ENCODE measurements around the gene FAM13A.
"Not testable (repeated sequence)": the region's sequence is repeated elsewhere in the genome, so short reads cannot be mapped to it uniquely, and the experiment has no call there.

The FAM13A gene

DNA sequence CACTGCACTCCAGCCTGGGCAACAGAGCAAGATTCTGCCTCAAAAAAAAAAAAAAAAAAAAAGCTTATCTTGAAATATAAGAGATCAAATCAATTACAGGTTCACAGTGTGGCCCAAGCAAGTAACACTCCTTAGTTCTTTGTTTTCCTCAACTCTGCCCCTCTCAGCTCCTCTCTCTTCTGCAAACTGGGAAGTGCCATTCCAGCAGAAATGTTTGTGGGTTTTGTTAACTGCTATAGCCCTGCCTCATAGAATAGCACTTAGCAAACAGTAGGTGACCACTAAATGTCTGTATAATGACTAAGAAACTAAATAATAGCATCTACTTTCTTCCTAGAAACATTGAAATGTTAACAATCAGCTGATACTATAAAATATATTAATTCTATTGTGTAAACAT is 199.4 kb downstream of the FAM13A start:
- no peak for DNase-seq (ENCODE audit: low read depth in 4 of 4, low spot score in 1 of 4)

DNA sequence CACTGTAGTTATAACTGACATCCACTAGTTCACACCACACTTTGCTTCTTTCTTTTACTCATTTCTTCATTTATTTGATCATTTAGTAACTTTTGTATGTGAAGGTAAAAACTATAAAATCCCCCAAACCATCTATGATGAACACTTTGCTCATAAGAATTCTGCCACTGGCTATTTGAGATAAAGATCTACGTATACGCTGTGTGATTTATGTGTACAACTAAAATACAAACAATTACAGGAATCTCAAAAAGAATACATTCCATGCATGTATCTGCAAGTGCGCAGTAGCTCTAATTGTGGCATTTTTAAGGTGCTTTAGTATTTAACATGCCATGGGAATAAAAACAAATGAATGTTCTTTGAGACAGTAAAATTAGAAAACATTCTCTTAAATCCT is 202.5 kb downstream of the FAM13A start:
- no peak for DNase-seq (ENCODE audit: low read depth in 4 of 4, low spot score in 1 of 4)

DNA sequence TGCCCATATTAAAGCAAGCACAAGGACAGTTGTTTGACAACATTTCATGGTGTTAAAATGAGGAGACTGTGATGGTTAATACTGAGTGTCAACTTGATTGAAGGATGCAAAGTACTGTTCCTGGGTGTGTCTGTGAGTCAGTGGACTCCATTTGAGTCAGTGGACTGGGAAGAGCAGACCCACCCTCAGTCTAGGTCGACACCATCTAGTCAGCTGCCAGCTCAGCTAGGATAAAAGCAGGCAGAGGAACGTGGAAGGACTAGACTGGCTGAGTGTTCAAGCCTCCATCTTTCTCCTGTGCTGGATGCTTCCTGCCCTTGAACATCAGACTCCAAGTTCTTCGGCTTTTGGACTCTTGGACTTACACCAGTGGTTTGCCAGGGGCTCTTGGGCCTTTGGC is 203.4 kb downstream of the FAM13A start:
- not testable (repeated sequence) for DNase-seq (ENCODE audit: low read depth in 4 of 4, low spot score in 1 of 4)

DNA sequence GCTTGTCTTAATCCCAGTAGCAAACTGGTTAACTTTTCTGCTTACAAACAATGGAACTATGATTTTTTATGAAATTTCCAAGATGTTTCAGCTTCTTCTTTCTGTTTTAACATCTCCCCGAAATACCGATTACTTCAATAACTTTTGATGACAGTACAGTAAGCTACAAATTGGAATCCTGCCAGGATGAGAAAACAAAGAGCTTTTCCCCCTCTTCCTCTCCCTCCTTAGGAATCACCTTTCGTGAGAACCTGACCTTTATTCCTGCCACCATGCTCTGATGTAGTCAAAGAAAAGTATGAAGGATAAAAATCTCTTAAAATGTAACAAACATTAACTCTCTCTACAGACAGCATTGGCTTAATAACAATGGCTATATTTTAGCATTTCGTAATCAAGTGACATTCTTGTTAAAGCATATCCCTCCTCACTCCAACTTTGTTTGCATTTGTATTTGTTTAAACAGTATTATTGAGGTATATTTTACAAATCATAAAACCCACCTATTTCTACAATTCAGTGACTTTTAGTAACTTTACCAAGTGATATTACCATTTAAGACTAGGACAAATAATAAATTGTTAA is 210.7 kb downstream of the FAM13A start:
- no peak for DNase-seq (ENCODE audit: low read depth in 4 of 4, low spot score in 1 of 4)

DNA sequence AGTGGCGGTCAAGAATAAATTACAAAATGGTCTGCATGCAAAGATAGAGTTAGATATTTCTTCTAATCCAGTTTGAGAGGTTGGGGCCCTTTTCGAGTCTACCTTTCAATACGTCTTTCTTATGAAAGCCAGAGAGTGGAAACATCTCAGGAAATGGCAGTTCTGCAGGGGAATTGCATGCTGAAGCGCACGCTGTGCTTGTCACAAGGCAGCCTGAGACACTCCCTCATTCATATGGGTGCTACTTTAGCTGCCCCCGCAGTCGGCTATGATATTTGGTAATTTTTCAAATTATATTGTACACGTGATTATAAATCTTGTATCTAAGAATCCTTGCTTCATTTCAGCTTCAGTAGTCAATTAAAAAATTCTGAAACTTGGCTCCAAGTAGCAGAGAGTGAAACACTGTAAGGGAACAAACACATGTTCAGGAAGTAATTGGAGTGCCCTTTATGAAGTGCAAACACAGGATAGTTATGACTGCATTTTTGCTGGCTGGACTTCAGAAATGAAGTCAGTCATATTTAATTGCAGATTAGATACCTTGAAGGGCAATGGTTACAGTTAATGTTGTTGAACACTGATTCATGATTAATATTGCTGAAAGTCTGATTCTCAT is 213.8 kb downstream of the FAM13A start:
- no peak for DNase-seq (ENCODE audit: low read depth in 4 of 4, low spot score in 1 of 4)

DNA sequence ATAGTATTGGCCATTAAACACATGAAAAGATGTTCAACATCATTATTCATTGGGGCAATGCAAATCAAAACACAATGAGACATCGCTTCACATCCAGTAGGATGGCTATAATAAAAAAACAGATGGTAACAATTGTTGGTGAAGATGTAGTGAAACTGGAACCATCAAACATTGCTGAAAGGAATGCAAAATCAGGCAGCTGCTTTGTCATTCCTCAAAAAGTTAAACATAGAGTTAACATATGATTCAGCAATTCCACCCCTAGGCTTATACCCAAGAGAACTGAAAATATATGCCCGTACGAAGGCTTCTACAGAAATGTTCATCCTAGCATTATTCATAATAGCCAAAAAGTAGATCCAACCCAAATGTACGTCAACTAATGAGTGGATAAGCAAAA is 215.3 kb downstream of the FAM13A start:
- no peak for DNase-seq (ENCODE audit: low read depth in 4 of 4, low spot score in 1 of 4)

DNA sequence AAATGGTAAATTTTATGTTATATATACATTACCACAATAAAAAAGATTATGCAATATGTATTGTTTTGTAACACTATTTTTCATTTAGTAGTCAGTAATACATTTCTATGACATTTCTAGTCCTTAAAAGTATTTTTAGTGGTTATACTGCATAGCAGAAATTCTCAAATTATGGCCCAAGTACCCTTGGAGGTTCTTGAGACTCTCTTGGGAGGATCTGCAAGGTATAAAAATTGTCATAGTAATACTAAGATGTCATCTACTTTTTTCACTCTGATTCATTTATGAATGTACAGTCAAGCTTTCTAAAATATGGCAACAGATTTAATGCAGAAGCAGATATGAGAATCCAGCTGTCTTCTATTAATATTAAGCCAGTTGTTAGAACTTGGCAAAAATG is 220.8 kb downstream of the FAM13A start:
- DNase-seq (ENCODE audit: low read depth in 4 of 4, low spot score in 1 of 4), result no peak

DNA sequence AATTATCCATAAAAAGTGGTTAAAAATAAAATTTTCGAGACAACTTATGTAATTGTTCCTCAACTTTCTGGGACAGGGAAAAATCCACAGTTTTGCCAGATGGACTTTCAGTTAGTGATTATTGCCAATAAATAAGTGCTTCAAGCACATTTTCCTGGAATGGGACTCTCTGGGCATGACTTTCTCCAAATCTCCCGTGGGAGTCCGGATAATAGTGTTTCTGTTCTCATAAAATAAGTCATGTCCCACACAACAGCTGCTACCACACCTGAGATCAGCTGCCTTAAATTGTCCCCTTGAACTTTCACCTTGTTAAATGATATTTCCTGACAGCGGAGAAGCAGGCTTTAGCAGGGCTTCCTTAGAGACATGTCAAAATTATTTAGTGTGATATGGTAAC is 226.0 kb downstream of the FAM13A start:
- no peak for DNase-seq (ENCODE audit: low read depth in 4 of 4, low spot score in 1 of 4)

DNA sequence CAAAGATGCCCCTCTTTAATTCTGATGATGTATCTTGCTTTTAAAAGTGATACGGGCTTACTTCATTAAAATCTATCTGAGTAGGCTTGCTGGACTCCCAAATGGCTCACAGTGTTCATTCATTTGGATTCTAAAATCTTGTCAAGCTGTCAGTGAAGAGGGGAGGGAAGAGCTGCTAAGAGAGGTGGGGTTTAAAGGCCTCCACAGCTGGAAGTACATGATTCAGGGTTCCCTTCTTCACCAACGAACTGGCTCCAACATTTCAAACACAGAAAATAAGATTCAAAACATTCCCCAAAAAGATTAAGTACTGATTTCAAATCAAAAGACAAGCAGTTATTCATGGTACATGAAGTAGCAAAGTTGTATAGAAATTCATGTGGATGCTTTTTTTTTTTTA is 226.4 kb downstream of the FAM13A start:
- DNase-seq (ENCODE audit: low read depth in 4 of 4, low spot score in 1 of 4), result no peak

DNA sequence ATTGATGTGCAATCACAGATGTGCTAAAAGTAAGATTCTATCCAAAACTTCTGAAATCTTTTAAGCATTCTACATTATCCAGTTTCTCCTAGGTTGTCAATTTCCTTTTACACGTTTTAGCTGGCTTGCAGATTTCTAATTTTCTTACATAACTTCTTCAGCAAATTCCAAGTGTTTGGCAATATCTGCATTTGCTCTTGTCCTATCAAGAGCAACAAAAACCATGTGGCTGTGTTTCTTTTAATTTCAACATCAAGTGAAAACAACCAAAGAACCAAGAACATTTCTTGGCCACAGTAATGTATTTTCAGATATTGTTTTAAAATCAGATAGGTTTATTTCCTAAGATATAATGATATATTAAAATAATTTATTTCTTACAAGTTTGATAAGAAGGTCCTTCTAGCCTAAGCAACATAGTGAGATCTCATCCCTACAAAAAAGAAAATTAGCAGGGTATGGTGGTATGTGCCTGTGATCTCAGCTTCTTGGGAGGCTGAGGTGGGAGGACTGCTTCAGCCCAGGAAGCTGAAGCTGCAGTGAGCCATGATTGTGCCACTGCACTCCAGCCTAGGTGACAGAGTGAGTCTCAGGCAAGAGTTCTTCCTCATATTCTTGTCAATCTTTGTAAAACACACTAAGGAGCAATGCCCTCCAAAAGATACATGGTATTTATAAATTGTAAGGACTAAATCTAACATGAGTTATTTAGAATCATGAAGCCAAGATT is 228.0 kb downstream of the FAM13A start:
- DNase-seq (ENCODE audit: low read depth in 4 of 4, low spot score in 1 of 4), result no peak

DNA sequence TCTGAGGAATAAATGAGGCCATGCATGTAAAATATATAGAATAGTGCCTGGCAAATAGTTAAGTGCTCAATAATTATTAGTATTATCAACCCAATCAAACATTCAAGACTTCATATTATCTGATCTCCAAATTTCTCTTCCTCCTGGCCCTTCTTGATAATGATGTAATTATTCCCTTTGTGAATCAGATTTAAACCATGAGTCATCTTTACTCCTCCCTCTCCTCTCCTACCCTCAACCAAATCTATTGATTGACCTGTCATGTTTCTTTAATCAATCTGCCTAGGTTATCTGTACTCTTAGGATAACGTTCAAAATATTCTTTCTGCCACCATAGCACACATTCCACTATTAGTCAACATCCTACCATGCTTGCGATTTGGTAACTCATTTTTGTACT is 229.5 kb downstream of the FAM13A start:
- DNase-seq (ENCODE audit: low read depth in 4 of 4, low spot score in 1 of 4), result no peak

DNA sequence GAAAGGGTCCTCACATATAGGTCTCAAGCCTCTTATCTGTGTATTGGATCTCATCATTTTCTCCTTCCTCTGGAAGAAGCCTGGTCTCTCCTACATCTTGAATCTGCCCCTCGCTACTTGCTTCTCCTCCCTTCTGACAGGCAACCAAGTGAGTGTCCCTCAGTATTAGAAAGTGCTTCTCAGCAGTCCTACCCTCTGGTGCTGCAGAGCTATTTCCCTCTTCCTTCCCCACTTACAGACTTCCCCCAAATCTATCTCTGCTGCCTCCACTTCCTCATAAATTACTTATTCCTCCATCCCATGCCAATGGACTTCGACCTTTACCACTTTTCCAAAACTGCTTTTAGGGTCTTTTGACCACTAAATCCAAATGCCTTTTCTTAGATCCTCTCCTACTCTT is 230.2 kb downstream of the FAM13A start:
- DNase-seq (ENCODE audit: low read depth in 4 of 4, low spot score in 1 of 4), result no peak

DNA sequence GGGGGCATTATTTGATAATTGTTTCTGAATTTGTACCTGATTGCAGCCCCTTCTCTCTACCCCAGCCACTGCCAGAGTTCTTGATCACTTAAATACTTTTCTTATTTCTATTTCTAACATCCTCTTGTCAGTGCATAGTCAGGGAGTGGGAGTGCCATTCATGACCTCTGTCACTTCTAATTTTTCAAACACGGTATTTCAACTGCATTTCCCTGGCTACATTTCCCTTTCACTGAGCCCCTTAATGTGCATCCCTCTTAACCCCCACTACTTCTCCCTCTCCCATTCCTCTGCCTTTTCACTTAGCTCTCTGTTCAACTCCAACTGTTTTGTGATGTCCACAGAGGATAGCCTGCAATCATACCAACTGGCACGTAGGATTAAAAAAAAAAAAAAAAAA is 231.1 kb downstream of the FAM13A start:
- no peak for DNase-seq (ENCODE audit: low read depth in 4 of 4, low spot score in 1 of 4)

DNA sequence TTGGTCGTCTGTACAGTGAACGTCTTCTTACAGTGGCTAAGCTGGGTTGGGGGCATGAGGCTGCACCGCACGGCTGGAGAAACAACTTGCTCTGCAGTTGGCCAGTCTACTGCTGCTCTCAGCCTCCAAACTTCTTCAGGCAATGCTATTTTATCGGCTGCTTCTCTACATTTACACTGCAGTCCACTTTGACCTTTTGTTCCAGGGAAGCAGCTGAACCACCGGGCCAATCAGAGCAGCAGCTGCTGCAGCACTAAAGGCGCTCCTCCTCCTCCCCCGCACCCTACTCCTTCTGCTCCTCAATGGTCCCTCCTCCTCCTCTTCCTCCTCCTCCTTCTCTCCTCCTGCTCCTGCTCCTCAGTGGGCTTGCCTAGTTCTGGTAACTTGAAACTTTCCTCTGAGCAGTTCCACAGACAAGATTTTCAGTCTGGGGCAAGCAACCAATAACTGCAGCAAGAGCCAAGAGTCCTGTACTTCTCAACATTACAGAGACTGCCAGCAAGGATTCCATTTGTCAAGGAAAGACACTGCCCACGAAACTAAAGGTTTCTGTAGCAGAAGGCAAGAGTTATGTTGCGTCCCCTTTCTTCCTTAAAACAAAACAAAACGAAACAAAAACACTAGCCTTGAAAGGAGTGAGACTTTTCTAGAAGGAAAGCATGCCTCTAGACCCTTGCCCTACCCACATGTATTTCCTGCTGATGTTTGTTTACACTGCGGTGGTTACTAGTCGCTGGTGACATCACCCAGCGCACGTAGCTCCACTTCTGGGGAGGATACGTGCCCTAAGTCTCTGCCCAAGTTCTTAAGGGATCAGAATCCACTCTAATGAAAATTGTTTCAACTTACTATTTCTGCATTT is 233.7 kb downstream of the FAM13A start:
- peak in 2 of 4 experiments; percentile 43 to 55 for DNase-seq (ENCODE audit: low read depth in 4 of 4, low spot score in 1 of 4)

DNA sequence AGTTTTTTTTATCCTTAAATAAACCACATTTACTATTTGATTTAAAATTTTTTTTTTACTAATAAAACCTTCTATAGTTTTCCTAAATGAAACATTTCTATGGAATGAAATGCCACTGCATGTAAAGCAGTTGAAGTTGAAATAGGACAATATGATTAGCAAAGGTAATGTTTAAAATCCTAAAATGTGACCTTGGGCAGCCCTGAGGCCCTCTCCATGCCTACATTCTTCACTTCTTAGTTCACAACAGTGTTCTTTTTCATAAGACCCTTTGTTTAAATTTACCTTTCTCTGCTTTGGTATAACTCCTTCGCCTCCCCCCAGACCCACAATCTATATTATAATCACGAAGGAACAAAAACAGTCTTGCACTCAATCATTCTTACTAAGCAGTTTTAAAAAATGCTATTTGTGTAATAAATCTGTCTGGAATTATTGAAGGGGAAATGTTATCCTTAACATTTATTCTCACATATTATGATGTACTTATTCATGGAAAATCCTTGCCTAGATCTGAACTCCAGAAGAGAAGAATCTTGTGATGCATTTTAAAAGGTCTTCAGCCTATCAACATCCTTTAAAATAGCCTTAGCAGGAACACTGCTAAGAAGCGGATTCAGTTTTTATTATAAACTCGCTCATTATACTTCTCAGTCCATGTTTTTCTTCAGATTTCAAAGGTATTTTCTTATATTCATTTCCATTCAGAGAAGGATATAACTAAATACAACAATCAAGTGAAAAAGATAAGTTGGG is 234.8 kb downstream of the FAM13A start:
- no peak for DNase-seq (ENCODE audit: low read depth in 4 of 4, low spot score in 1 of 4)

DNA sequence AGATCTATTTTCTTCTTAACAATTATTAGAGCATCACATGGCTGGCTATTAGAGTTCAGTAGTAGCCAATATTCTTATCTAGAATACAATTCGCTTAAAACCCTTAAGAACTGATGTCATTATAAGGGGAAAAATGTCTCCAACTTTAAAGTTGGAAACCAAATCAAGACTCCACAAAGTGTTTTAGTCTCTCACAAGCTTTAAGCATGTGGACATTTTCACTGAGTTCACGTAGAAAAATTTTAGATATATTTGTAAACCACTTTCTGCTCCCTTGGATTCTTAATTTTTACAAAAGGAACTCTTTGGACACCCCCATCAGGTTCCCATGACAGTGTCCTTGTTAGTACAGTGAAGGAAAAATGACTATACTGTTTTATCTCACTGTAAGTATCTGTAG is 235.5 kb downstream of the FAM13A start:
- no peak for DNase-seq (ENCODE audit: low read depth in 4 of 4, low spot score in 1 of 4)

DNA sequence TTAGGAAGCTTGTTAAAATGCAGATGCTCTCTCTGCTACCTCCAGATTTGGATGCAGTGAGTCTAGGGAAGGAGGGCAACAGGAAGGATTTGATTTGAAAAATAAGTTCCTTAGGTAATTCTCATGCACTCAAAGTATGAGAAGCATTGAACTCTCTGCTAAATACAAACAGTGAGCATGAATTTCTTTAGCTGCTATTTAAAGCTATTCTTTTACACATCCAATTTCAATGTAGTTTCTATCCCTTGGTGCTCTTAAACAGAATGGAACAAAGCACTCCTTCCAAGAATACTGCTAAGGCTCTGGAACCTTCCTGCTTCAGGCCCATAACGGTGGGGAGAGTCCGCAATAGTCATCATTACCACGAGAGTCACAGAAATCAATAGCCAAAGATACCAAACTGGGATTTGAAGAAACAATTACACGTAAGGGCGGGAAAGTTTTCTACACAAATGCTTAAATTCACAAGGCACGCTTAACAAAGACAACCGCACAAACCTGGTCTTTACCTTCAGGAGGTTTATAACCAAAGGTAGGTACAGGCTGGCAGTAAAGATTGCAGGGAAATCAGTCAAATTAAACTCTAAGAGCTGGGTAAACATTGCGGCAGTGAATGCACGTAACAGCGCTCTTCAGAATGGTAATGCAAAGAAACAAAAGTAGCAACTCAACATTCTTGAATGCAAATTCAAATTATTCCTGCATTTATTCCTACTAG is 236.1 kb downstream of the FAM13A start:
- DNase-seq (ENCODE audit: low read depth in 4 of 4, low spot score in 1 of 4), result no peak

DNA sequence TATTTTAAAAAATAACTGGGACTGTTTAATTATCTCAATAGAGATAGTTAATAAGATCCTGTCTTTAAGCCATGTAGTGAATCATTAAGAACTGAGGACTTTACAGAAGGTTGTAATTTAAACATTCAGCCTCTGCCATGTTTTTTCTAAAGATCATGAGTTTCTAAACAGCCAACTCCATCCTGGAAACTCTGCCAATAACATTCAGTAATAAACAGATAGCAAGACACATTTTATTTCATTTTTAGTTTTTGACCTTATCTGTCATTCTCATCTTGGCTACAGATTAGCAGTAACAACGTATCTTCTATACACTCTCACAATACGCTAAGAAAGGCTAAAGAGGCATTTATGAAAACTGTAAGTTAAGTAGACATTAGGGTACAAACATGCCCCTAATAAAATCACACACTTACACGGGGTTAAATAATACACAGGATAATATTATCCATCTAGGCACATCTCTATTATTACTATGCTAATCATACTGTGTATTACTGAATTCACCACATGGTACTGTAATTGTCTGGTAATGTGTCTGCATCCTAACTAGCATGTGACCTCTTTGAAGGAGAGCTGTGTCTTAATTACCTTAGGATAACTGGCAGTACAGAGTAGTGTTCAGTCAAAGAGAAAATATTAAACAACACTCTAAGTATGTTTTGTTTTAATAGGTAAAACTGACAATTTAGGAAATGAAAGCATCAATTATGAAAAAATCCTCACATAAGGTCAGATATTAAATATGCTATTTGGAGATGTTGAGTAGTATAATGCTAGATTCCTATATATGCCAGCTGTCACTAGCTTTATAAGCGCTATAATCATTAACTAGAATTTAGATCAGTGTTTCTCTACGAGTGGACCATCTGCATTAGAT is 236.9 kb downstream of the FAM13A start:
- DNase-seq (ENCODE audit: low read depth in 4 of 4, low spot score in 1 of 4), result no peak
